ENCODE measurements around the gene ANKRD63. TPM values are rescaled to one million over a fixed set of nuclear protein-coding genes. Genes with fewer than 3 reads are reported as not detected.

Gene ANKRD63, protein sequence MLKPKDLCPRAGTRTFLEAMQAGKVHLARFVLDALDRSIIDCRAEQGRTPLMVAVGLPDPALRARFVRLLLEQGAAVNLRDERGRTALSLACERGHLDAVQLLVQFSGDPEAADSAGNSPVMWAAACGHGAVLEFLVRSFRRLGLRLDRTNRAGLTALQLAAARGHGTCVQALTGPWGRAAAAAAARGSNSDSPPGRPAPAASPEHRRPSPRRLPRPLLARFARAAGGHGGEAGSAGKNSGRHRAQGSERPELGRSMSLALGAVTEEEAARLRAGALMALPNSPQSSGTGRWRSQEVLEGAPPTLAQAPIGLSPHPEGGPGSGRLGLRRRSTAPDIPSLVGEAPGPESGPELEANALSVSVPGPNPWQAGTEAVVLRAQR
- total RNA-seq = not detected
- polyA plus RNA-seq (2013, experiment 1 of 2) = 0.39 TPM
- 0.33 TPM for polyA plus RNA-seq (2013, experiment 2 of 2)
- long read RNA-seq, experiment 1 = 0 reads
- long read RNA-seq, experiment 2, partial matches to known transcripts = 0 of 1 reads
- long read RNA-seq, experiment 2, other reads (novel, unspliced or antisense) = 0 of 1 reads
- long read RNA-seq, experiment 3 = 0 reads
- long read RNA-seq, experiment 4 = 0 reads

DNA sequence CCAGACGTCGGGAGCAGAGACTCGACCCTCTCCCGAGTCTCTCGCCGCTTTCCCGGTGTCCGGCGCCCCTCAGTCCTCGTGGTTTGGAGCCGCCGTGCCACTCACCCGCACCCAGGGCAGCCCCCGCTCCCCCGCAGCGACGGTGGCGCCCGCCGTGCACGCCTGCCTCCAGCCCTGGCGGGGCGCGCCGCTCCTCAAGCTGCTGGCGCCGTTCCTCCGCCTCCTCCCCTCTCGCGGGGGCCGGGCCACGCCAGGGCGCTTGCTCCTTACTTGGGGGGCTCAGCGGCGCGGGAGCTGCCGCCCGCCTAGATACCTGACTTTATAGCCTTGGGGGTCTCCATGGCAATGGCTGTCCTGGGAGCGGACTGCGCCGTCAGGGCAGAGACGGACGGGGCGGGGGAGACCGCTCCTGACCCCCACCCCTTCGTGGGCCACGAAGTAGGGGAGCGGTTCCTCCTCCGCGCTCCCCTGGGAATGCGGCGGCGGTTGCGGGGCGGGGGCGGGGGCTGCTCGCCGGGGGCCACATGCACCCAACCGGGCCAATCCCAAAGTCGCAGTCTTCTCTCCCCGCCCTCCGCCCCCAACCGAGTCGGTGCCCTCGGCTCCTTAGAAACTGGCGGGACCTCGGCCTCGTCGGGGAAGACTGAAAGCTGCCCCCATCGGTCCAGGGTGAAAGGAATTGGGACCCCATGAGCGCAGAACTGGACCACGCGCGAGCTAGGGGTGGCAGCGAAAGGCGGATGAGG lies at the start of gene ANKRD63:
Gene ANKRD63, minus strand, starts transcription at position 196 of the 746 bp plus-strand sequence. CDS start 478 bp downstream, outside the sequence.
- H3K4me1 ChIP-seq (ENCODE audit: control insufficient read depth, insufficient read depth, low read length) = no peaks in the 10 kb centered on the region
- peaks cover 89% of the 10 kb centered on the region for H3K27me3 Mint-ChIP-seq (ENCODE audit: insufficient read depth)

DNA sequence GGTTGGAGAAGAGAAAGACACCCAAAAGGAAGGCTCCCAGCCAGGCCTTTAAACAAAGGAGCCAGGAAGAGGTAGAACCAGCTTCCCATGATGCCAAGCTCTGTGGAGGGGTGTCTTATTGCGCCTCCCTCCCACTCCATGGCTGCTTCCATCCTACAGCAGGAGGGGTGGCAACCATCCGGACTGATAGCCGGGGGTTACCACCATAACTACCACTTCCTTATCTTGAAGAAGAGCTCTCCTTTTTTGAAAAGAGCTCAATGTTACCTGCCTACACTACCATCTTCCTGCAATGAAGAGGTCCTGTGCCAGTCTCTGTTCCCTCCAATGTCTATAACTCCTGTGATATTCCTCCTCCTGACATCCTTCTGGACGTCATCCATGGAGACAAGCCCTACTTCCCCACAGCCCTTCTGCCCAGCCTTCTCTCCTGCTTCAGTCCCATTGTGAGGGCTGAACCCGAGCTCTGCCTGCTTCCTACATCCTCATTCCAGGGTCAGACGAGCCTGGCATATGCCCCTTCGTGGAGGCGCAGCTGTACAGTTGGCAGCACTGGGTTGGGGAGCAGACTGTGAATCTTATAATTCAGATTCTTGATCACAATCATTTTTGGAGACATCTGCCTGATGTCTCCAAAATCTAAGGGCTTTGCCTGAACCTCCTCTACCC lies 49.4 kb upstream of the ANKRD63 start:
- TF ChIP-seq, protein P1, sequence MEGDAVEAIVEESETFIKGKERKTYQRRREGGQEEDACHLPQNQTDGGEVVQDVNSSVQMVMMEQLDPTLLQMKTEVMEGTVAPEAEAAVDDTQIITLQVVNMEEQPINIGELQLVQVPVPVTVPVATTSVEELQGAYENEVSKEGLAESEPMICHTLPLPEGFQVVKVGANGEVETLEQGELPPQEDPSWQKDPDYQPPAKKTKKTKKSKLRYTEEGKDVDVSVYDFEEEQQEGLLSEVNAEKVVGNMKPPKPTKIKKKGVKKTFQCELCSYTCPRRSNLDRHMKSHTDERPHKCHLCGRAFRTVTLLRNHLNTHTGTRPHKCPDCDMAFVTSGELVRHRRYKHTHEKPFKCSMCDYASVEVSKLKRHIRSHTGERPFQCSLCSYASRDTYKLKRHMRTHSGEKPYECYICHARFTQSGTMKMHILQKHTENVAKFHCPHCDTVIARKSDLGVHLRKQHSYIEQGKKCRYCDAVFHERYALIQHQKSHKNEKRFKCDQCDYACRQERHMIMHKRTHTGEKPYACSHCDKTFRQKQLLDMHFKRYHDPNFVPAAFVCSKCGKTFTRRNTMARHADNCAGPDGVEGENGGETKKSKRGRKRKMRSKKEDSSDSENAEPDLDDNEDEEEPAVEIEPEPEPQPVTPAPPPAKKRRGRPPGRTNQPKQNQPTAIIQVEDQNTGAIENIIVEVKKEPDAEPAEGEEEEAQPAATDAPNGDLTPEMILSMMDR (conservative IDR thresholded peaks at IDR 0.05) = no peak
- Mint-ChIP-seq H3K36me3 (ENCODE audit: low read depth) (no peaks in the 10 kb centered on the region), H3K4me3 (no peak overlapping the region), H3K4me1 (peaks cover 13% of the 10 kb centered on the region), H3K27me3 (ENCODE audit: insufficient read depth) (peaks cover 29% of the 10 kb centered on the region), H3K27ac (no peak overlapping the region), H3K9me3 (no peaks in the 10 kb centered on the region)
- Histone ChIP-seq H3K9me3 (ENCODE audit: control insufficient read depth, low read length) (no peaks in the 10 kb centered on the region), H3K27me3 (ENCODE audit: control insufficient read depth, insufficient read depth, low read length, poor library complexity, severe bottlenecking) (peaks cover 9% of the 10 kb centered on the region), H3K36me3 (ENCODE audit: control insufficient read depth, insufficient read depth, low read length) (no peaks in the 10 kb centered on the region), H3K4me3 (ENCODE audit: low read length) (no peak overlapping the region), H3K4me1 (ENCODE audit: control insufficient read depth, insufficient read depth, low read length) (no peaks in the 10 kb centered on the region), H3K9ac (ENCODE audit: extremely low read depth, low read length, poor library complexity, severe bottlenecking) (no peak overlapping the region), H3K27ac (ENCODE audit: low read depth, low read length) (no peak overlapping the region)
- DNase-seq = no peak
- 80 to 86% methylated on average over 7 to 8 of the region's 8 CpGs for WGBS, 2 experiments (ENCODE audit: insufficient coverage in 1 of 2, insufficient read length in 1 of 2)

More for the DNA sequence above, at the start of gene ANKRD63:
- no peak within 1 kb of the TSS for H3K9ac ChIP-seq (ENCODE audit: extremely low read depth, low read length, poor library complexity, severe bottlenecking)
- no peak within 1 kb of the TSS for H3K27ac ChIP-seq (ENCODE audit: low read depth, low read length)
- Mint-ChIP-seq H3K4me1 (peaks cover 14% of the 10 kb centered on the region), H3K9me3 (no peaks in the 10 kb centered on the region), H3K27ac (no peak within 1 kb of the TSS), H3K4me3 (peak within 1 kb of the TSS; percentile 36), H3K36me3 (ENCODE audit: low read depth) (no peaks in the 10 kb centered on the region)
- no peaks in the 10 kb centered on the region for H3K36me3 ChIP-seq (ENCODE audit: control insufficient read depth, insufficient read depth, low read length)
- no peaks in the 10 kb centered on the region for H3K9me3 ChIP-seq (ENCODE audit: control insufficient read depth, low read length)
- no peak for DNase-seq
- WGBS, 2 experiments (ENCODE audit: insufficient coverage in 1 of 2, insufficient read length in 1 of 2) = 1 to 2% methylated on average over 25 to 76 of the region's 76 CpGs
- peak within 1 kb of the TSS; percentile 45 for H3K4me3 ChIP-seq (ENCODE audit: low read length)
- TF ChIP-seq, protein P1 (conservative IDR thresholded peaks at IDR 0.05) = no peak
- H3K27me3 ChIP-seq (ENCODE audit: control insufficient read depth, insufficient read depth, low read length, poor library complexity, severe bottlenecking) = peaks cover 100% of the 10 kb centered on the region

DNA sequence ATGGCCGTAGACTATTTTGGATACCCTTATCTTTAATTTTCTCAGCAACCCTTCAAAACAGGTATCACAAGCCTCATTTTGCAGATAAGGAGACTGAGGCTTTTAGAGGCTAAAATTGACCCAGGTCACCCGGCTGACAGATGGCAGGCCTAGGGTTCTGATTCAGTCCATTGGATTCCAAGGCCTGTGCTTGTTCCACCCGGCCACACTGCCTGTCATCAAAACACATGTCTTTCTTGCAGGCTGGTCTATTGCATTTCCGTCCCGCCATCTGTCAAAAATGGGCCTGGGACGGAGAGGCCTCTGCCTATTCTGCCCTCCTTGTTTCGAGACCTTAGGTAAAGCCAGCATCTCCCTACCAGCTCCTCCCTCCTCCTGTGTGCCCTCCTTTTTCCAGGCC lies 48.8 kb upstream of the ANKRD63 start:
- no peak overlapping the region for H3K9ac ChIP-seq (ENCODE audit: extremely low read depth, low read length, poor library complexity, severe bottlenecking)
- no peak overlapping the region for H3K4me3 ChIP-seq (ENCODE audit: low read length)
- no peak overlapping the region for H3K27ac Mint-ChIP-seq
- TF ChIP-seq, protein P1 (conservative IDR thresholded peaks at IDR 0.05) = no peak
- no peak for DNase-seq
- WGBS, 2 experiments (ENCODE audit: insufficient coverage in 1 of 2, insufficient read length in 1 of 2) = 92 to 96% methylated on average over 5 to 7 of the region's 7 CpGs
- no peaks in the 10 kb centered on the region for H3K9me3 Mint-ChIP-seq
- peaks cover 32% of the 10 kb centered on the region for H3K27me3 Mint-ChIP-seq (ENCODE audit: insufficient read depth)
- H3K27me3 ChIP-seq (ENCODE audit: control insufficient read depth, insufficient read depth, low read length, poor library complexity, severe bottlenecking) = peaks cover 10% of the 10 kb centered on the region
- no peaks in the 10 kb centered on the region for H3K36me3 Mint-ChIP-seq (ENCODE audit: low read depth)
- no peaks in the 10 kb centered on the region for H3K4me1 ChIP-seq (ENCODE audit: control insufficient read depth, insufficient read depth, low read length)
- no peak overlapping the region for H3K4me3 Mint-ChIP-seq
- no peaks in the 10 kb centered on the region for H3K36me3 ChIP-seq (ENCODE audit: control insufficient read depth, insufficient read depth, low read length)
- H3K9me3 ChIP-seq (ENCODE audit: control insufficient read depth, low read length) = no peaks in the 10 kb centered on the region
- peaks cover 18% of the 10 kb centered on the region for H3K4me1 Mint-ChIP-seq
- H3K27ac ChIP-seq (ENCODE audit: low read depth, low read length) = no peak overlapping the region
